Calu3 (cell line): ENCODE measurements around the gene SUMF1. TPM values are rescaled to one million over a fixed set of nuclear protein-coding genes. Genes with fewer than 3 reads are reported as not detected.

Source experiments
- BruUV-seq: library from RNA; stranded (reverse); fragments of 400-500 nt; replicated peaks from 2 replicates; lab custom pipeline; 2021; lab: Mats Ljungman, UMichigan
- CTCF ChIA-PET: fragments of 300-600 bp; sonication (Branson Sonifier 250); formaldehyde crosslinking; loops from one replicate; lab custom pipeline; 2022; ENCODE audit warnings: antibody characterized with exemption; lab: Charles Lee
- DNase-seq: peaks from one replicate; pipeline ENCODE4 v3.0.0; 2022
- H3K27ac Mint-ChIP-seq: one replicate; pipeline ENCODE4 v1.8.0; 2022; ENCODE audit warnings: mixed read lengths; ENCODE audit not compliant: unreplicated experiment
- H3K27me3 Mint-ChIP-seq: one replicate; pipeline ENCODE4 v1.8.0; 2022; ENCODE audit warnings: mixed read lengths; ENCODE audit not compliant: unreplicated experiment
- H3K36me3 Mint-ChIP-seq: one replicate; pipeline ENCODE4 v1.8.0; 2022; ENCODE audit warnings: mild to moderate bottlenecking, moderate library complexity, mixed read lengths; ENCODE audit not compliant: insufficient read depth, unreplicated experiment
- H3K4me1 Mint-ChIP-seq: one replicate; pipeline ENCODE4 v1.8.0; 2022; ENCODE audit warnings: mild to moderate bottlenecking, low read depth, mixed read lengths; ENCODE audit not compliant: unreplicated experiment
- H3K4me3 Mint-ChIP-seq: one replicate; pipeline ENCODE4 v1.8.0; 2022; ENCODE audit warnings: mild to moderate bottlenecking, low read depth, moderate library complexity, mixed read lengths; ENCODE audit not compliant: unreplicated experiment
- H3K9me3 Mint-ChIP-seq: one replicate; pipeline ENCODE4 v1.8.0; 2022; ENCODE audit warnings: low read depth, mixed read lengths; ENCODE audit not compliant: unreplicated experiment
- CTCF ChIP-seq: fragments of 200-600 bp; IDR thresholded peaks from one replicate; pipeline ENCODE4 v1.8.0; 2022; ENCODE audit warnings: antibody characterized with exemption; ENCODE audit not compliant: unreplicated experiment
- intact Hi-C: fragments of 100-400 bp; cut with micrococcal nuclease; formaldehyde crosslinking; loops from one replicate; pipeline ENCODE4 v1.10.0; 2022; ENCODE audit not compliant: unreplicated experiment
- total RNA-seq: library from RNA; stranded (reverse); gene quantifications from 2 replicates; pipeline ENCODE4 v1.2.3, GENCODE V29; 2022

Gene SUMF1
- total RNA-seq, 1 experiment from 2014 or later = 31.8 TPM

- no peaks in the 10 kb centered on the region for H3K27me3 Mint-ChIP-seq
- no peak for DNase-seq
- H3K27ac Mint-ChIP-seq = no peak overlapping the region
- intact Hi-C loops = no loop called here
- CTCF ChIA-PET = no interaction called here
- H3K4me1 Mint-ChIP-seq = no peaks in the 10 kb centered on the region
- H3K36me3 Mint-ChIP-seq = no peaks in the 10 kb centered on the region
- TF ChIP-seq CTCF = no peak
- no TSS peak for BruUV-seq
- H3K4me3 Mint-ChIP-seq = no peak overlapping the region
- no peaks in the 10 kb centered on the region for H3K9me3 Mint-ChIP-seq
These were observed 60.1 kb downstream of the SUMF1 start for GRCh38 chr3:4406746-4407568.

DNA sequence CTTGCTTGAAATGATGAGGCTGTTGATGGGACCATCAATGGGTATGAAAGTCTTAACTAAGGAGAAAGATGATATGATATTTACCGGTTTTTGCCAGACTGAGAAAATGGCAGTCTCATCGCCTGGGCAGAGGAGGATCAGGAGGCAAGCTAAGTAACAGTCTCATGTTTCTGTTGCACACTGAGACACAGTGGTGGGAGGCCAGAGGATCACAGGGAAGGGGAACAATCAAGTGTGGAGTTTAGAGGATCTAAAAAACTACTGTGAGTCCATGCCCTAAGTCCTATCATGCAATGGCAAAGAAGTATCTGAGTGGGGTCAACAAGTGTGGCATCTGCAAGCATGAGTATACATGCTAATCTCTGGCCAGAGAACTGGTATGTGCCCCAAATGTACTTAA lies 62.2 kb downstream of the SUMF1 start:
- Mint-ChIP-seq H3K36me3 (no peaks in the 10 kb centered on the region), H3K9me3 (no peaks in the 10 kb centered on the region), H3K27me3 (no peaks in the 10 kb centered on the region), H3K27ac (no peak overlapping the region), H3K4me1 (no peaks in the 10 kb centered on the region), H3K4me3 (no peak overlapping the region)
- no peak for TF ChIP-seq CTCF
- DNase-seq = no peak
- CTCF ChIA-PET = no interaction called here
- BruUV-seq = no TSS peak
- intact Hi-C loops = no loop called here

- CTCF ChIA-PET = no interaction called here
- H3K9me3 Mint-ChIP-seq = no peaks in the 10 kb centered on the region
- no peak overlapping the region for H3K27ac Mint-ChIP-seq
These were observed 65.6 kb downstream of the SUMF1 start for GRCh38 chr3:4401441-4401840.

GRCh38 chr3:4399476-4399875 lies 67.6 kb downstream of the SUMF1 start:
- no peak overlapping the region for H3K27ac Mint-ChIP-seq
- H3K36me3 Mint-ChIP-seq = no peaks in the 10 kb centered on the region
- DNase-seq = no peak
- BruUV-seq = no TSS peak
- CTCF ChIA-PET = no interaction called here
- no peak for TF ChIP-seq CTCF
- intact Hi-C loops = no loop called here
- H3K27me3 Mint-ChIP-seq = no peaks in the 10 kb centered on the region
- no peak overlapping the region for H3K4me3 Mint-ChIP-seq
- H3K9me3 Mint-ChIP-seq = no peaks in the 10 kb centered on the region
- H3K4me1 Mint-ChIP-seq = no peaks in the 10 kb centered on the region

More at GRCh38 chr3:4401441-4401840, 65.6 kb downstream of the SUMF1 start:
- TF ChIP-seq CTCF = no peak
- DNase-seq = no peak
- no peak overlapping the region for H3K4me3 Mint-ChIP-seq
- intact Hi-C loops = no loop called here
- no TSS peak for BruUV-seq
- H3K36me3 Mint-ChIP-seq = no peaks in the 10 kb centered on the region
- no peaks in the 10 kb centered on the region for H3K4me1 Mint-ChIP-seq
- no peaks in the 10 kb centered on the region for H3K27me3 Mint-ChIP-seq
